ENCODE data around the gene UROD.
"Not testable (repeated sequence)": the region's sequence is repeated elsewhere in the genome, so short reads cannot be mapped to it uniquely, and the experiment has no call there.

Gene UROD

GRCh38 chr1:45035631-45036301 is 23.7 kb downstream of the UROD start:
- intact Hi-C loops (cut with DNase I) = no loop called here
- no peak for DNase-seq

- no peak for DNase-seq
- intact Hi-C loops (cut with DNase I) = no loop called here
These were observed 25.4 kb downstream of the UROD start for GRCh38 chr1:45037456-45037855.

DNA sequence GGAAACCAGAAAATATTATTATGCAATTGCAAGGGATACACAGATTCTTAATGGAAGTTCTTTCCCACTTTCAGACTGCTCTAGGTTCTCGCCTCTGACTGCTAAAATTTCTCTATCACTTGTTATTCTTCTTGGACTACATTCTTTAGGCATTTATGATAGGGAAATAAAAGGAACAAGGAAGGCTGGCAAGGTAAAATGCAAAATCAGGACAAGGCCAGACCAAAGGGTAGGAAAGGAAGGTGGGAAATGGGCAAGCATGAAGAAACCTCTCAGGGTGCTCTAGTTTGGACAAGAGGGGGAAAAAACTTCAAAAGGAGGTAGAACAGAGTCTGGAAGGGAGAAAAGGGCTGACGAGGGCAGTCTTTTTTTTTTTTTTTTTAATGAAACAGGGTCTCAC is 26.2 kb downstream of the UROD start:
- no peak for DNase-seq
- intact Hi-C loops (cut with DNase I) = no loop called here

GRCh38 chr1:45038661-45039364 is 26.8 kb downstream of the UROD start:
- intact Hi-C loops (cut with DNase I) = no loop called here
- DNase-seq = no peak

DNA sequence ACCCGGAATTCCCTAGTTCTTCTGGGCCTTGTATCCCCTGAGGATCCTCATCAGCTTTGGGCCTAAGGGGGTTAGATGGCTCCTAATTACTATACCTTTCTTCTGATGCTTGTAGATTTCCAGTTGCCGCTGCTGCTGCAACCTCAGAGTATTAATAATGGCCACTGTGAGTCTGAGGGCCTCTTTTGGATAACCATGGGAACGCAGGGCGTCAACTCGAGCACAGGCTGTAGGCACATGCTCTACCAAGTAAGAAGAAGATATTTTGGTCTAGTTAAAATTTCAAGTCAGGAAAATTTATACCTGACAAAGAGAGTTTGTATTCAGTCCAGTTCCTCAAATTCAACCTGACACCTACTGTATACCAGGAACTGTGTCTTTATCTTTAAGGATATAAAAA is 28.2 kb downstream of the UROD start:
- intact Hi-C loops (cut with DNase I) = no loop called here

DNA sequence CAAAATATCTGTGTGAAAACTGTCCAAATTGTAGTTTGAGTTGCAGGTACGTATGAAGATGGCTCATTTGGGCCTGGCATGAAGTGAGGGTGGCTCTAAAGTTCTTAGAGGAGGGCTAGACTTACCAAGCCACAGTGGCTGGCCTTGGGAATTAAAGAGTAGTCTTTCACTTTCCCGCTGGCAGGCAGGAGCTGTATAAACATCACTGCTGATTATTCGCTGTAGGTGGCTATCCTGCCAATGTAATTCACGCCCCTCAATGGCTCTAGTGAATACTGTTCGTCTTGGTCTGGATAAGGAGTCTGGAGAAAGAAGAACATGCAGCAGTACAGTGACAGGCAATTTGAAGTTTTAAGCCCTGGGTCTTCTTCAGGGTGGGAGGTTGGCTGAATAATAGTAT is 31.0 kb downstream of the UROD start:
- no peak for DNase-seq
- intact Hi-C loops (cut with DNase I) = no loop called here

More for the DNA sequence above, 28.2 kb downstream of the UROD start:
- DNase-seq = no peak

- intact Hi-C loops (cut with DNase I) = no loop called here
- DNase-seq = no peak
These were observed 32.9 kb downstream of the UROD start for GRCh38 chr1:45044916-45045315.

DNA sequence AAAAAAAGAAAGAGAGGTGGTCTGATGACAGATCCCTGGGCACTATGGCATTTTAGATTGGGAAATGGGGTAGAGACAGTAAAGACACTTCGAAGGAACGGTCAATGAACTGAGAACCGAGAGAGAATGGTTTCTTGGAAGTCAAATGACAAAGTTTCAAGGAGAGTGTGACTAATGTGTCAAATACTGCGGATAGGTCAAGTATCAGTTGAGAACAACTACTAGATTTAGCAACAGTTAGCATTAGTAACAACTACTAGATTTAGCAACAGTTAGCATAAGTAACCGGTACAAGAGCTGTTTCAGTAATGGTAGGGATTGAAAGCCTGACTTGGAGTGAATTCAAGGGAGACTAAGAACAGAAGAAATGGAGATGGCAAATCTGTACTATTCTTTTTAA is 35.0 kb downstream of the UROD start:
- DNase-seq = no peak
- intact Hi-C loops (cut with DNase I) = no loop called here

DNA sequence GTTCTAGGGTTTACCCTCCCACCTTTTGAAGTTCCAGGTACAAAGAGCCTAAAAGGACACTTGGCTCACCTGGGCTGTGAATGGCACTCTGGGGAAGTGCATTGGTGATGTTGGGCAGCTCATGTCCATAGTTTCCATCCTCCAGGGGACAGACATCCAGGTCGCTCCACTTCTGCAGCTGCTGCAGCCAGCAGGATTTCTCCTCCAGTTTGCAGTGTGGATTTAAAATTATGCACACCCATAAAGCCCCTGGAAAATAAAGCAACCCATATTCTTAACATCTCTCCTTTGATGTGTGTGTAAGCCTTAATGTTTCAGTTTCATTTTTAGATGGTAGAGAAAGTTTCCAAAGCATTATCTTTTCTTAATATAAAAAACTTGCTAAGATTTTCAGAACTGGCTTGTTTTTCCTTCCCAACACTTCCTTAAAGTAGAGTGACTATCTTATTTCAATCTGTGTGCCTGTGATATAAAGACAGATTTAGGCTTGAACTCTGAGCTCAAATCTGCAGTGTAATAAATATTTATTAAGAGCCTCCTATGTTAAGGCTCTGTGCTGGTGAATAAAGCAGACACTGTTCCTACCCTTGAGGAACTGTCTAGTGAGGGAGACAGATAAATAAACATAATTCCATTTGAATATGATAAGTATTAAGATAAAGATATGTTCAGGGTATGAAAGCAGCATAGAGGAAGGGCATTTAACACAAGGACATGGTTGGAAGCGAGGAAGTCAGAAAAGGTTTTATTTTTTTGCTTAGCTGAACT is 39.1 kb downstream of the UROD start:
- no peak for DNase-seq
- intact Hi-C loops (cut with DNase I) = no loop called here

- DNase-seq = no peak
- intact Hi-C loops (cut with DNase I) = no loop called here
These were observed 45.5 kb downstream of the UROD start for GRCh38 chr1:45057542-45057941.

DNA sequence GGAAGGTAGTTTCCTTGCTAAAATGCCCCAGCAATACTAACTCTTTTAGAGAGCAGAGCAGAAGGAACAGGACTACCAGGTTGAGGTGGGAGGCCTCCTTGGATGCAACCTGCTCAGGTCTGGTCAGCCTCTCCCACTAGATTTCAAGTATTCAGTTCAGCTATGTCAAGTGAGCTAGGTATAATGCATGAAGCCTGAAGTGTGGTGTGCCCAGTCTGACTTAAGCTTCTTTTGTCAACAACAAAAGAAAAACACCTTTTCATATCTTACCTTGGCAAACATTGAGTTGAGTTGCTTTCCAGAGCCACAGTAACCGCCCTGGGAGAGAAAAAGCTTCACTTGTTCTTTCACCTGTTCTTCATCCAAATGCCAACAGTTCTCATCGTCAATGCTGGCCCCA is 47.8 kb downstream of the UROD start:
- intact Hi-C loops (cut with DNase I) = no loop called here
- no peak for DNase-seq

DNA sequence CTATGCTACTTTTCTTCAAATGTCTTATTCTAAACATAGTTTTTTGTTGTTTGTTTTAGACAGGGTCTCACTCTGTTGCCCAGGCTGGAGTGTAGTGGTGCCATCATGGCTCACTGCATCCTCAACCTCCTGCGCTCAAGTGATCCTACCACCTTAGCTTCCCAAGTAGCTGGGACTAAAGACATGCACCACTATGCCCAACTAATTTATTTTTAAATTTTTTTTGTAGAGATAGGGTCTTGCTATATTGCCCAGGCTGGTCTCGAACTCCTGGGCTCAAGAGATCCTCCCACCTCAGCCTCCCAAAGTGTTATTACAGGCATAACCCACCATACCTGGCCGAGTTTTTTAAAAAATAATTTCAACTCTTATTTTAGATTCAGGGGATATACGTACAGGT is 50.4 kb downstream of the UROD start:
- DNase-seq; intact Hi-C loops (cut with DNase I): not testable (repeated sequence)

DNA sequence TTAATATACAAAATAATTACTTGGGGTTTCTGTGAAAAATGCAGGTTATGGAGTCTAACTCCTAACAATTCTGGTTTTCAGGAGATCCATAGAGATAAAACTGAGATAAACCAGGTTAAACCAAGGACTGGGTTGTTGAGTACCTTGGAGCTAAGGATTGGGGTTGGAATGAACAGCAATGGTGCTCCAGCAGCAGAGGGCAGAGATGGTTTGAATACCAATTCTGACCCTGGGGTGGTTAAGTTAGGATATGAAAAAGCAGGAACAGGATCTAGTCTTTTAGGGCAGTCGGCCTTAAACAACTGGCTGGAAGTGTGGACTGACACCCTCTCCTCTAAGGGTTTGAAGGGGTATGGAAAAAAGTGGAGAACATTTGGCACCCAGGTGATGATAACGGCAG is 53.0 kb downstream of the UROD start:
- DNase-seq = no peak
- intact Hi-C loops (cut with DNase I) = no loop called here

All from posterior cingulate gyrus (tissue), 11 donors.